Astrocyte of the cerebellum (primary cell): ENCODE results near the gene CLCF1.

Experiments used
- DNase-seq: peaks from one replicate; pipeline ENCODE4 v3.0.0-alpha.2; 2011; ENCODE audit warnings: low read depth
- H3K4me3 ChIP-seq: 2 replicates; pipeline ENCODE4 v1.5.1; 2011; ENCODE audit warnings: mild to moderate bottlenecking, low read depth, low read length, moderate library complexity
- CTCF ChIP-seq: IDR thresholded peaks from 2 replicates; pipeline ENCODE4 v1.5.1; 2012; ENCODE audit warnings: low read length, low read depth, moderate library complexity, mild to moderate bottlenecking; ENCODE audit errors: missing control alignments
- in situ Hi-C: cut with HindIII; loops from 2 replicates; pipeline ENCODE4 v1.10.0; 2017; ENCODE audit warnings: low sequenced_read_pairs

The CLCF1 gene

GRCh38 chr11:67408437-67409200 is 35.2 kb upstream of the CLCF1 start:
- in situ Hi-C loops, result no loop called here
- no peak for DNase-seq
- H3K4me3 ChIP-seq, result no peak overlapping the region
- TF ChIP-seq CTCF, result no peak

- H3K4me3 ChIP-seq, result no peak overlapping the region
- in situ Hi-C loops, result no loop called here
- no peak for TF ChIP-seq CTCF
- no peak for DNase-seq
These were observed 34.3 kb upstream of the CLCF1 start for GRCh38 chr11:67407688-67408163.

- H3K4me3 ChIP-seq, result no peak overlapping the region
- in situ Hi-C loops, result no loop called here
- no peak for TF ChIP-seq CTCF
- no peak for DNase-seq
These were observed 33.7 kb upstream of the CLCF1 start for GRCh38 chr11:67406969-67407687.

- no peak overlapping the region for H3K4me3 ChIP-seq
- in situ Hi-C loops, result no loop called here
- DNase-seq, result no peak
- TF ChIP-seq CTCF, result no peak
These were observed 33.1 kb upstream of the CLCF1 start for GRCh38 chr11:67406420-67406968.

GRCh38 chr11:67405688-67406339 is 32.4 kb upstream of the CLCF1 start:
- no peak overlapping the region for H3K4me3 ChIP-seq
- in situ Hi-C loops, result no loop called here
- DNase-seq, result no peak
- TF ChIP-seq CTCF, result no peak

GRCh38 chr11:67405196-67405567 is 31.8 kb upstream of the CLCF1 start:
- no peak overlapping the region for H3K4me3 ChIP-seq
- no peak for DNase-seq
- no peak for TF ChIP-seq CTCF
- in situ Hi-C loops, result no loop called here
